ENCODE measurements around the gene TUBG2. TPM values are rescaled to one million over a fixed set of nuclear protein-coding genes. Genes with fewer than 3 reads are reported as not detected.

The TUBG2 gene
- total RNA-seq, 1 donor, result 2.2 TPM

GRCh38 chr17:42678951-42679491 is 19.9 kb downstream of the TUBG2 start:
- H3K27me3 ChIP-seq (ENCODE audit: insufficient read depth, low read length), result peaks cover 49% of the 10 kb centered on the region
- no peaks in the 10 kb centered on the region for H3K9me3 ChIP-seq (ENCODE audit: low read depth, low read length)
- H3K4me1 ChIP-seq (ENCODE audit: insufficient read depth, low read length), result peaks cover 80% of the 10 kb centered on the region
- peak overlapping the region; percentile 23 for H3K4me3 ChIP-seq (ENCODE audit: low read length)

DNA sequence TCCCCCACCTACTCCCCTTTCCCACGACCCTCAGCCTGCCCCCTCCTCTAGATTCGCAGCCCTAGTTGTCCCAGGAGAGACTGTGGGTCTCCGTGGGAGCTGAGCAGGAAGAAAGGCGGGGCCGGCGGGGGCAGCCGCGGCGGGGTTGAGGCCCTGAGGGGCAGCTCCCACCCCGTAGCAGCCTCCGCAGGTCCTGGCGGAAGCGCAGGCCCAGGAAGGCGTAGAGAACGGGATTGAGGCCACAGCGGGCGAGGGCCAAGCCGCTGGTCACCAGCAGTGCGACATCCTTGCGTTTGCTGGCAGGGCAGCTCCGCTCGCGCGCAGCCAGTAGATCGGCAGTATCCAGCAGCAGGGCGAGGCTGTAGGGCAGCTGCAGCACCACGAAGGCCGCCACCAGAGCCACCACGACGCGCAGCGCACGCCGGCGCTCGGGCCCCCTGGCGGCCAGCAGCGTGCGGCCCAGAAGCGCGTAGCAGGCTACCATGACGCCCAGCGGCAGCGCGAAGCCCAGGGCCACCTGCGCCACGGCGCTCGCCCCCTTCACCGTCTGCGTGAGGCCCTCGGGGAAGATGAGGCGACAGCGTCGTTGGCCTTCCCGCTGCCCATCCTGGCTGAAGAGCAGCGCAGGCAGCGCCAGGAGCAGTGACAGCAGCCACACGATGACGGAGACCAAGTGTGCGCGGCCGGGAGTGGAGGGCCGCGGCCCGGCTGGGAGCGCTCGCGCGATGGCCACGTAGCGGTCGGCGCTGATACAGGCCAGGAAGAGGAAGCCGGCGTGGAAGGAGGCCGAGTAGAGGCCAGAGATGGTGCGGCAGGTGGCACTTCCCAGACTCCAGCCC is 20.6 kb downstream of the TUBG2 start:
- Histone ChIP-seq H3K27me3 (ENCODE audit: insufficient read depth, low read length) (peaks cover 46% of the 10 kb centered on the region), H3K4me1 (ENCODE audit: insufficient read depth, low read length) (peaks cover 73% of the 10 kb centered on the region), H3K4me3 (ENCODE audit: low read length) (peak overlapping the region; percentile 23), H3K9me3 (ENCODE audit: low read depth, low read length) (no peaks in the 10 kb centered on the region)

GRCh38 chr17:42680331-42680808 is 21.3 kb downstream of the TUBG2 start:
- Histone ChIP-seq H3K27me3 (ENCODE audit: insufficient read depth, low read length) (peaks cover 40% of the 10 kb centered on the region), H3K4me1 (ENCODE audit: insufficient read depth, low read length) (peaks cover 70% of the 10 kb centered on the region), H3K4me3 (ENCODE audit: low read length) (no peak overlapping the region), H3K9me3 (ENCODE audit: low read depth, low read length) (no peaks in the 10 kb centered on the region)

DNA sequence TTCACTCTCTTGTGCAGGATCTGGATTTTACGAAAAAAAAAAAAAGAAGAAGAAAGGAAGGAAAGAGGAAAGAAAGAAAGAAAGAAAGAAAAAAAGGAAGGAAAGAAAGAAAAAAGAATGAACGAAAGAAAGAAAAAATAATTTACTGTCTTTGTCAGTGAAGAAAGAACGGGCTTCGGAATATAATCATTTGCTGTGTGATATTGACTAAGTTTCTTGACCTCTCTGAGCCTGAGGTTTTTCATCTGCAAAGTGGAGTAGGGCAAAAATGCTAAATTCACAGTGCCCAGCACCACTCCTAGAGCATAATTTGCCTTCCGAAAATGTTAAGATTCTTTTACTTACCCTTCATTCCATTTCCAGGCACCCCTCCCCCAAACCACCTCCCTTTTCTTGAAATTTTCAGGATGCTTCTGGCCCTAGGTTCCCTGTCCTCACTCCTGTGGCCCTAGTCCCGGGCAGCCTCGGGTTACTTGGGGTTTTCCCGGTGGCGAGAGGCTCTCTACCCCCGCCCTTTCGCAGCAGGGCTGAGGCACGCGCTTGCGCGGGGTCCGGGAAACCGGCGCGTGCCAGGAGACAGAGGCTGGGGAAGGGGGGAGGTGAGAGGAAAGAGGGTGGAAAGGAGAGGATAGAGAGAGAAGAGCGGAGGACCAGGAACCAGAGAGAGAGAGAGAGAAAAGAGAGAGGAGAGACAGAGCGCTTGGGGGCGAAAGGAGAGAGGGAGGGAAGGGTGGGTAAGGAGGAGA is 23.1 kb downstream of the TUBG2 start, which contains the start of gene CNTNAP1:
TSS of gene CNTNAP1 (plus strand) at position 556 of the 746 bp plus-strand sequence. CDS start 299 bp downstream, outside the sequence.
- Histone ChIP-seq H3K9me3 (ENCODE audit: low read depth, low read length) (no peaks in the 10 kb centered on the region), H3K4me1 (ENCODE audit: insufficient read depth, low read length) (peaks cover 55% of the 10 kb centered on the region), H3K4me3 (ENCODE audit: low read length) (no peak within 1 kb of the TSS), H3K27me3 (ENCODE audit: insufficient read depth, low read length) (peaks cover 28% of the 10 kb centered on the region)

DNA sequence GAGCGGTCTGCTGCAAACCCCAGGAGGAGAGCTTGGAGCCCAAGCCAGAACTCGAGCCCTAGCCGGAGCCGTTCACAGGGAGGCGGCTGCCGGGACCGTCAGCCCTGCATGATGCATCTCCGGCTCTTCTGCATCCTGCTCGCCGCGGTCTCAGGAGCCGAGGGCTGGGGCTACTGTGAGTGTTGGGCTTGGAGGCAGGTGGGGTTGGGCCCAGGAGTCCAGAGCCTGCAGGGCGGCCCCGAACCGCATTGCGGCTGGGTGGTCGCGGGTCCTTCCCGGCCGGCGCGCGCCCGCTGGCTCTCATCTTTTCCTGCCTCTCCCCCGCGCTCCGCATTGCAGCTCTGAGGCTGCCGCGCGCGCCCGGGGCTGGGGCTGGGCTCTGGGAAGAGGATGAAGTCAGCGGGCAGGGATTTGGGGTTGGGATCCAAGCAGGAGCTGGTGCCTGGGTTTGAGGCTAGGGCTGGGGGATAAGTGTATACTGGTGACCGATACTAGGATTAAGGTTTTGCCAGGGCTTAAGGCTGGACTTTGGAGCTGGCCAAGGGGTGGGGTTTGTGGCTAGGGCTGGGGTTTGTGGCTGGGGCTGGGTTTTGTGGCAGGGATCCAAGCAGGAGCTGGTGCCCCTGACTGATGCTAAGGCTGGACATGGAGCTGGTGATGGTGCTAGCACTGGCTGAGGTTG is 23.8 kb downstream of the TUBG2 start:
- Histone ChIP-seq H3K9me3 (ENCODE audit: low read depth, low read length) (no peaks in the 10 kb centered on the region), H3K4me1 (ENCODE audit: insufficient read depth, low read length) (peaks cover 47% of the 10 kb centered on the region), H3K4me3 (ENCODE audit: low read length) (no peak overlapping the region), H3K27me3 (ENCODE audit: insufficient read depth, low read length) (peaks cover 28% of the 10 kb centered on the region)

DNA sequence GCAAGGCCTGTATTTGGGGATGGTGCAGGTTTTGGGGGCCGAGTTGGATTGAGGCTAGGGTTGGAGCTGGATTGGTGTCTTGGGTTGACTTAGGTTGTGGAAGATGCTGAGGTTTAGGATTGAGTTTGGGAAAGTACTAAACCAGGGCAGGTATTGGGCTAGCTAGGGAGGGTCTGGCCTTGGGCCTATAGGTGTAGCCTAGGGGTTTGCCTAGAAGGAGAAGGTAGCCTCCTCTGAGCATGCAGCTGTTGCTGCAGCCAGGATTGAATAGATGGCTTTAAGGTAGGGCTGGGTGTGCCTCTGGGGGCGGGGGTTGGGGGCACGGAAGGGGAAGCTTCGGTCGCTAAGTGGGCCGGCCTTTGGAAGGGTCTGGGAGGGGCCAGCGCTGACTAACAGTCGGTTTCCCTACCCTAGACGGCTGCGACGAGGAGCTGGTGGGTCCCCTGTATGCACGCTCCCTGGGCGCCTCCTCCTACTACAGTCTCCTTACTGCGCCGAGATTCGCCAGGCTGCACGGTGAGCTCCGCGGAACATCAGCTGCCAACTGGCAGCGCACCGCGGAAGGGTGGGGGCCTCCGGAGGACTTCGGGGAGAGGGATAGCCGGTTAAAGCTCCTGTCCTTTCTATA is 24.4 kb downstream of the TUBG2 start:
- Histone ChIP-seq H3K4me1 (ENCODE audit: insufficient read depth, low read length) (peaks cover 43% of the 10 kb centered on the region), H3K27me3 (ENCODE audit: insufficient read depth, low read length) (peaks cover 28% of the 10 kb centered on the region), H3K9me3 (ENCODE audit: low read depth, low read length) (no peaks in the 10 kb centered on the region), H3K4me3 (ENCODE audit: low read length) (no peak overlapping the region)

GRCh38 chr17:42684929-42685556 is 26.0 kb downstream of the TUBG2 start:
- peaks cover 29% of the 10 kb centered on the region for H3K4me1 ChIP-seq (ENCODE audit: insufficient read depth, low read length)
- H3K27me3 ChIP-seq (ENCODE audit: insufficient read depth, low read length), result peaks cover 28% of the 10 kb centered on the region
- no peak overlapping the region for H3K4me3 ChIP-seq (ENCODE audit: low read length)
- no peaks in the 10 kb centered on the region for H3K9me3 ChIP-seq (ENCODE audit: low read depth, low read length)

DNA sequence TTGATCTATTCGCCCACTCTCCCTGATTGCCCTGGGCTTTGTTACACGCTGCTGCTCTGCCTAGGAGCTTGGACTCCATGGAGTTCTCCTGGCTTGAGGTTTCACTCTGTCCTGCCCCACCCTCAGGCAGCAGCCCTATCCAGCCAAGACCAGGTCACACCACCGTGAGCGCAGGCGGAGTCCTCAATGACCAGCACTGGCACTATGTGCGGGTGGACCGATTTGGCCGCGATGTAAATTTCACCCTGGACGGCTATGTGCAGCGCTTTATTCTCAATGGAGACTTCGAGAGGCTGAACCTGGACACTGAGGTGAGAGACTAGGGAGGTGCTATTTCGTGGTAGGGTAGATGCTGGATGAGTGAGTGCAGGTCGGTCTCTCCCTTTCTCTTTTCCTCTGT is 26.7 kb downstream of the TUBG2 start:
- H3K4me1 ChIP-seq (ENCODE audit: insufficient read depth, low read length), result peaks cover 23% of the 10 kb centered on the region
- H3K4me3 ChIP-seq (ENCODE audit: low read length), result no peak overlapping the region
- no peaks in the 10 kb centered on the region for H3K9me3 ChIP-seq (ENCODE audit: low read depth, low read length)
- H3K27me3 ChIP-seq (ENCODE audit: insufficient read depth, low read length), result peaks cover 28% of the 10 kb centered on the region

GRCh38 chr17:42686520-42687128 is 27.5 kb downstream of the TUBG2 start:
- Histone ChIP-seq H3K4me3 (ENCODE audit: low read length) (no peak overlapping the region), H3K4me1 (ENCODE audit: insufficient read depth, low read length) (peaks cover 18% of the 10 kb centered on the region), H3K9me3 (ENCODE audit: low read depth, low read length) (no peaks in the 10 kb centered on the region), H3K27me3 (ENCODE audit: insufficient read depth, low read length) (peaks cover 23% of the 10 kb centered on the region)

- H3K4me1 ChIP-seq (ENCODE audit: insufficient read depth, low read length), result peaks cover 6% of the 10 kb centered on the region
- H3K4me3 ChIP-seq (ENCODE audit: low read length), result no peak overlapping the region
- H3K27me3 ChIP-seq (ENCODE audit: insufficient read depth, low read length), result peaks cover 11% of the 10 kb centered on the region
- H3K9me3 ChIP-seq (ENCODE audit: low read depth, low read length), result no peaks in the 10 kb centered on the region
These were observed 28.7 kb downstream of the TUBG2 start for GRCh38 chr17:42687707-42688320.

GRCh38 chr17:42690596-42690995 is 31.5 kb downstream of the TUBG2 start:
- no peaks in the 10 kb centered on the region for H3K9me3 ChIP-seq (ENCODE audit: low read depth, low read length)
- H3K27me3 ChIP-seq (ENCODE audit: insufficient read depth, low read length), result no peaks in the 10 kb centered on the region
- H3K4me1 ChIP-seq (ENCODE audit: insufficient read depth, low read length), result no peaks in the 10 kb centered on the region

GRCh38 chr17:42691021-42691545 is 32.0 kb downstream of the TUBG2 start:
- Histone ChIP-seq H3K4me3 (ENCODE audit: low read length) (no peak overlapping the region), H3K4me1 (ENCODE audit: insufficient read depth, low read length) (no peaks in the 10 kb centered on the region)

More at GRCh38 chr17:42690596-42690995, 31.5 kb downstream of the TUBG2 start:
- H3K4me3 ChIP-seq (ENCODE audit: low read length), result no peak overlapping the region

DNA sequence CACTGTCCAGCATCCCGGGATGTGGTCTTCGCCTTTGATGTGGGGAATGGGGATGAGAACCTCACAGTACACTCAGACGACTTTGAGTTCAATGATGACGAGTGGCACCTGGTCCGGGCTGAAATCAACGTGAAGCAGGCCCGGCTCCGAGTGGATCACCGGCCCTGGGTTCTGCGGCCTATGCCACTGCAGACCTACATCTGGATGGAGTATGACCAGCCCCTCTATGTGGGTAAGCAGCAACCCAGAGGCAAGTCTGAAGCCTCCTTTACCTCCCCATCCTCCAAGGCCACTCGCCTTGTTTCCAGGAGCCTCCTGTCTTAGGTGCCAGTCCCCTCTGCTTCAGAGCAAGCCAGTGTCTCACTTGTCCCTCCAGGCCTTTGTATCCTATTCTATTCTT is 33.4 kb downstream of the TUBG2 start:
- H3K9me3 ChIP-seq (ENCODE audit: low read depth, low read length), result no peaks in the 10 kb centered on the region
- H3K4me3 ChIP-seq (ENCODE audit: low read length), result no peak overlapping the region
- H3K27me3 ChIP-seq (ENCODE audit: insufficient read depth, low read length), result no peaks in the 10 kb centered on the region
- H3K4me1 ChIP-seq (ENCODE audit: insufficient read depth, low read length), result no peaks in the 10 kb centered on the region

More at GRCh38 chr17:42691021-42691545, 32.0 kb downstream of the TUBG2 start:
- no peaks in the 10 kb centered on the region for H3K27me3 ChIP-seq (ENCODE audit: insufficient read depth, low read length)
- H3K9me3 ChIP-seq (ENCODE audit: low read depth, low read length), result no peaks in the 10 kb centered on the region
